ENCODE results near the gene NAA80.

NAA80 gene

DNA sequence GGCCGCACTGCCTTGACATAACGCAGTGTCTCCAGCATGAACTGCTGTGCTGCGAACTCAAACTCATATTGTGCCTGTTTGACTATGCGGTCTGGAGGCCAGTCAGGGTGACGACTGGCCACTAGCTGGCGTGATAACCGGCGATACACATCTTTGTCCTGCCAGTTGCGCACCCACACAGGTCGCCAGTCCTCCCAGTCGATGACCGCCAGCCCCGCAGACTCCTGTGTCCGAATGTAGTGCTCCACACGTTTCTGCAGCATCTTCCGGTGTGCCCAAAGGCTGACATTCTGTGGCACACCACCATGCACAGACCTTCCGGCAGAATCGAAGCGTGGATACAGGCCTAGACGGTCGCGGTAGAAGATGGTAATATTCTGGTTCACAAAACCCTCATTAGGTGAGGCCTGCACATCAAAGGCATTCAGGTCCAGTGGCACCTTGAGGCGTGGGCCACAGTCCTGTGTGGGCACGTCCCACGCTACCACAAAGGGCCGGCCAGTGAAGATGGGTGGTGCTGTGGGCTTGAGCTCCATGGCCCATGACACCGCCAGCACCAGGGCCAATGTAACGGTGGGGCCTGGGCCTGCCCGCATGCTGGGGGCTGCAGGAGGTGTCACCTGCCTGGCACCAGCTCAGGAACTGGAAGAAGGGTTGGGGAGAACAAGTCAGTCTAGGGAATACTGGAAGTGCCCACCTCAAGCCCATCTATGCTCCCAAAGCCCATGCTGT is 20.9 kb upstream of the NAA80 start:
- no peak for TF ChIP-seq CEBPB (IDR thresholded peaks at IDR 0.05)
- TF ChIP-seq ZBTB7A (IDR thresholded peaks at IDR 0.05; ENCODE audit: low read depth) = no peak
- TF ChIP-seq NFIC (IDR thresholded peaks at IDR 0.05) = no peak
- no peak for TF ChIP-seq USF1 (IDR thresholded peaks at IDR 0.05)
- TF ChIP-seq FOXM1 (IDR thresholded peaks at IDR 0.05; ENCODE audit: borderline replicate concordance, low read depth) = no peak
- TF ChIP-seq EGR1 (IDR thresholded peaks at IDR 0.05) = no peak
- TF ChIP-seq YY1 (IDR thresholded peaks at IDR 0.05; ENCODE audit: low read depth) = no peak

DNA sequence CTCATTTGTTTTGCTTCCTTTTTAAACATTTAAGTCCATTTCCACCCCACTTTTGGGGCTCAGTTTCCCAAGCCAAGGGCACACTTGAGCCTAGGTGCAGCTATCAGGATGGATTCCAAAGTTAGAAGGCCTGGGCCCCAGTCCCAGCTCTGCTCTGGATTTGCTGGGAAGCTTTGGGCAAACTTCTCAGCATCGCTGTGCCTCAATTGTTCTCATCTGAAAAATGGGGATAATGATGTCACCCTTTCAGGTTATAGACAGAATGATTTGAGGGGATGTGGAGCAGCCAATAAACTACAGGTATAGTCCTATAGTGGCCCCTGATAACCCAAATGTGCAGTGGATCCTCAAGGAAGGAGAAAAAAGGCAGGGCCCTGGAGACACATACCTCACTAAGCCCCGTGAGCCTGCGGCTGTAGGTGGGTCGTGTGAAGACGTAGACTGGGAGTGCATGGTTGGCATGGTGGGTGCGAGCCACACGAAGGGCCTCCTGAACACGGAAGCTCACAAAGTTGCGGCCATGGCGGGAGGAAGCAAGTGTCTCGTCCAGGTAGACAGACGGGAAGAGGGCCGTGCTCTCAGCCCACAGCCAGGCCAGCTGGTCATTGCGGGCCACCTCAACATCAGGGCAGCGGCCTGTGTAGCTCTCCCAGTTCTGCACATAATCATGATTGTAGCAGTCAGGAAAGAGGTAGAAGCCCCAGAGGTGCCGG is 20.1 kb upstream of the NAA80 start:
- TF ChIP-seq CREB1 (IDR thresholded peaks at IDR 0.05; ENCODE audit: low read depth) (no peak), ZBTB7A (IDR thresholded peaks at IDR 0.05; ENCODE audit: low read depth) (no peak), EGR1 (IDR thresholded peaks at IDR 0.05) (no peak), RAD21 (IDR thresholded peaks at IDR 0.05; ENCODE audit: low read depth) (no peak), YY1 (IDR thresholded peaks at IDR 0.05; ENCODE audit: low read depth) (no peak), NFIC (IDR thresholded peaks at IDR 0.05) (no peak), CEBPB (IDR thresholded peaks at IDR 0.05) (no peak), FOXM1 (IDR thresholded peaks at IDR 0.05; ENCODE audit: borderline replicate concordance, low read depth) (no peak), USF1 (IDR thresholded peaks at IDR 0.05) (no peak), TAF1 (IDR thresholded peaks at IDR 0.05; ENCODE audit: low read depth) (no peak), TEAD4 (IDR thresholded peaks at IDR 0.05) (no peak), TCF12 (IDR thresholded peaks at IDR 0.05; ENCODE audit: low read depth) (no peak), EP300 (IDR thresholded peaks at IDR 0.05; ENCODE audit: borderline replicate concordance) (no peak)
- TF ChIP-seq, protein P1, sequence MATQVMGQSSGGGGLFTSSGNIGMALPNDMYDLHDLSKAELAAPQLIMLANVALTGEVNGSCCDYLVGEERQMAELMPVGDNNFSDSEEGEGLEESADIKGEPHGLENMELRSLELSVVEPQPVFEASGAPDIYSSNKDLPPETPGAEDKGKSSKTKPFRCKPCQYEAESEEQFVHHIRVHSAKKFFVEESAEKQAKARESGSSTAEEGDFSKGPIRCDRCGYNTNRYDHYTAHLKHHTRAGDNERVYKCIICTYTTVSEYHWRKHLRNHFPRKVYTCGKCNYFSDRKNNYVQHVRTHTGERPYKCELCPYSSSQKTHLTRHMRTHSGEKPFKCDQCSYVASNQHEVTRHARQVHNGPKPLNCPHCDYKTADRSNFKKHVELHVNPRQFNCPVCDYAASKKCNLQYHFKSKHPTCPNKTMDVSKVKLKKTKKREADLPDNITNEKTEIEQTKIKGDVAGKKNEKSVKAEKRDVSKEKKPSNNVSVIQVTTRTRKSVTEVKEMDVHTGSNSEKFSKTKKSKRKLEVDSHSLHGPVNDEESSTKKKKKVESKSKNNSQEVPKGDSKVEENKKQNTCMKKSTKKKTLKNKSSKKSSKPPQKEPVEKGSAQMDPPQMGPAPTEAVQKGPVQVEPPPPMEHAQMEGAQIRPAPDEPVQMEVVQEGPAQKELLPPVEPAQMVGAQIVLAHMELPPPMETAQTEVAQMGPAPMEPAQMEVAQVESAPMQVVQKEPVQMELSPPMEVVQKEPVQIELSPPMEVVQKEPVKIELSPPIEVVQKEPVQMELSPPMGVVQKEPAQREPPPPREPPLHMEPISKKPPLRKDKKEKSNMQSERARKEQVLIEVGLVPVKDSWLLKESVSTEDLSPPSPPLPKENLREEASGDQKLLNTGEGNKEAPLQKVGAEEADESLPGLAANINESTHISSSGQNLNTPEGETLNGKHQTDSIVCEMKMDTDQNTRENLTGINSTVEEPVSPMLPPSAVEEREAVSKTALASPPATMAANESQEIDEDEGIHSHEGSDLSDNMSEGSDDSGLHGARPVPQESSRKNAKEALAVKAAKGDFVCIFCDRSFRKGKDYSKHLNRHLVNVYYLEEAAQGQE (IDR thresholded peaks at IDR 0.05; ENCODE audit: low read depth) = no peak
- TF ChIP-seq, protein P2, sequence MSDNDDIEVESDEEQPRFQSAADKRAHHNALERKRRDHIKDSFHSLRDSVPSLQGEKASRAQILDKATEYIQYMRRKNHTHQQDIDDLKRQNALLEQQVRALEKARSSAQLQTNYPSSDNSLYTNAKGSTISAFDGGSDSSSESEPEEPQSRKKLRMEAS (IDR thresholded peaks at IDR 0.05) = no peak

DNA sequence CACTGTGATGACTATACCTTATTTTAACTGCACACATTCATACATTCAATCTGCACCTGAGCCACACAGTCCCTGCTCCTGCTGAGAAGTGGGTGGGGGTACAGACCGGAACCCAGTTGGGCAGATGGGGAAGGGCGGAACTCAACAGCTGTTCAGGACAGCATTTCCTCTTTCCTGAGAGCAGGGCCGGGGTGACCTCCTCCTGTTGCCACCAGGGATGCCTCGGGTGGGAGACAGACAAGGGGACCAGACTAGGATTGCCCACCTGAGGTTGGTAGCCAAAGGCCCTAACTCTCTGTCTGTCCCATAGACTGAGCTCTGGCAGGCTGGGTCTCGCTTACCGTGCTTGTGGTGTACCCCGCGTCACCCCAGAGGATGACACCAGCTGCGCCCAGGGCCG is 19.4 kb upstream of the NAA80 start:
- TF ChIP-seq CEBPB (IDR thresholded peaks at IDR 0.05) = no peak
- no peak for TF ChIP-seq ZBTB7A (IDR thresholded peaks at IDR 0.05; ENCODE audit: low read depth)
- TF ChIP-seq, protein P2 (IDR thresholded peaks at IDR 0.05) = no peak
- TF ChIP-seq TAF1 (IDR thresholded peaks at IDR 0.05; ENCODE audit: low read depth) = no peak
- no peak for TF ChIP-seq RAD21 (IDR thresholded peaks at IDR 0.05; ENCODE audit: low read depth)
- no peak for TF ChIP-seq TCF12 (IDR thresholded peaks at IDR 0.05; ENCODE audit: low read depth)
- TF ChIP-seq EGR1 (IDR thresholded peaks at IDR 0.05) = no peak

DNA sequence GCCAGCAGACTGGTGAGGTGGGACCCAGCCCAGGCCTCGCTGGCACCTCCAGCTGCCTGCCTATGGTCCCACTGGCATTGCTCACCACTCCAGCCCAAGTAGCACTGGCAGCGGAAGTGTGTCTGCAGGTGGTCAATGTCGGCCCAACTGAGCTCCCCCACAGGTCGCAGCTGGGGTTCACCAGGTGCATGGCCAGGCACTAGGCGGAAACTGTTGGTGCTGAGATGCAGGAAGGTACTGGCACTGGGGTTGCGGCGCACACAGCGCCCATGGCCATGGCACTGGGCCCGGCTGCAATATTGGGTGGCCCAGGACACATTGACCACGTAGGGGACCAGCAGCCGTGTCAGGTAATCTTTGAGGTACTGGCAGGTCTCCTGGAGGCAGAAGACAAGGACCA is 19.0 kb upstream of the NAA80 start:
- TF ChIP-seq TEAD4 (IDR thresholded peaks at IDR 0.05) = no peak
- TF ChIP-seq, protein P1 (IDR thresholded peaks at IDR 0.05; ENCODE audit: low read depth) = no peak
- TF ChIP-seq TCF12 (IDR thresholded peaks at IDR 0.05; ENCODE audit: low read depth) = no peak
- TF ChIP-seq YY1 (IDR thresholded peaks at IDR 0.05; ENCODE audit: low read depth) = no peak
- TF ChIP-seq CREB1 (IDR thresholded peaks at IDR 0.05; ENCODE audit: low read depth) = no peak
- TF ChIP-seq USF1 (IDR thresholded peaks at IDR 0.05) = no peak
- TF ChIP-seq NFIC (IDR thresholded peaks at IDR 0.05) = no peak
- no peak for TF ChIP-seq ZBTB7A (IDR thresholded peaks at IDR 0.05; ENCODE audit: low read depth)
- TF ChIP-seq RAD21 (IDR thresholded peaks at IDR 0.05; ENCODE audit: low read depth) = no peak
- no peak for TF ChIP-seq FOXM1 (IDR thresholded peaks at IDR 0.05; ENCODE audit: borderline replicate concordance, low read depth)

DNA sequence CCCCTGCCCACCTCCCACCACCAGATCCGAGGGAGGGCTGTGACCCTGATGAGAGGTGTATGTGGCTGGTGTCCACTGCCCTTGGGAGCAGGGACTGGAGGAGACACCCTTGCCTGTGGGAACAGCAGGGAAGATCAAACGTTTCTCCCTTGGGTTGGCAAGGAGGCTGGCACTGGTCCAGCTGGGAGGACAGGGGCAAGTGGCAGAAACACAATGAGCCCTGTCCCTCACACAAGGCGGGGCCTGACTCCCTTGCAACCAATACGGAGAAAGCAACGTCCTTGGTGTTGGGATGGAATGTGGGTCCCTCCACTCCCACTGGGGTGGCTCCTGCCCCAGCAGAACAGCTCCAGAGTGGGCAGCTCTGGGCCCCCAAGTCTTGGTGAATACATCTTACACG is 18.1 kb upstream of the NAA80 start:
- TF ChIP-seq NFIC (IDR thresholded peaks at IDR 0.05) = peak; percentile 81
- TF ChIP-seq YY1 (IDR thresholded peaks at IDR 0.05; ENCODE audit: low read depth) = no peak
